GM21526 (cell line): ENCODE measurements around the gene UAP1.

Experiments
- ATAC-seq: cut with Tn5 transposase; IDR thresholded peaks from one replicate; pipeline ENCODE4 v1.9.1; 2021; ENCODE audit warnings: moderate library complexity; ENCODE audit not compliant: unreplicated experiment, low FRiP score

UAP1 gene

GRCh38 chr1:162649583-162649982 lies 88.1 kb downstream of the UAP1 start:
- ATAC-seq, result no peak
